HepG2 (cell line): Measurements from ENCODE around the gene PAQR7. TPM values are rescaled to one million over a fixed set of nuclear protein-coding genes. Genes with fewer than 3 reads are reported as not detected.

ENCODE experiments used
- AHDC1 ChIP-seq: sonication (generic); formaldehyde crosslinking; IDR thresholded peaks from 2 replicates; pipeline ENCODE4 v1.5.1; 2020; ENCODE audit warnings: mild to moderate bottlenecking, missing genetic modification reagents, borderline replicate concordance
- GLI4 ChIP-seq: sonication (generic); formaldehyde crosslinking; IDR thresholded peaks from 2 replicates; pipeline ENCODE4 v1.5.1; 2020; ENCODE audit warnings: missing genetic modification reagents, mild to moderate bottlenecking, moderate library complexity, borderline replicate concordance
- IRF9 ChIP-seq: sonication (generic); formaldehyde crosslinking; IDR thresholded peaks from 2 replicates; pipeline ENCODE4 v1.8.0; 2022; ENCODE audit warnings: missing genetic modification reagents, mild to moderate bottlenecking, borderline replicate concordance
- NPAS2 ChIP-seq: sonication (generic); formaldehyde crosslinking; IDR thresholded peaks from 2 replicates; pipeline ENCODE4 v1.8.0; 2022; ENCODE audit warnings: mild to moderate bottlenecking, missing genetic modification reagents, borderline replicate concordance
- TEF ChIP-seq: sonication (generic); formaldehyde crosslinking; IDR thresholded peaks from 2 replicates; pipeline ENCODE4 v1.5.0; 2020; ENCODE audit warnings: missing genetic modification reagents
- ZBTB40 ChIP-seq, 2 experiments: fragments of 450-650 bp in 1 of 2; sonication (generic) in 1 of 2; formaldehyde crosslinking in 1 of 2; IDR thresholded peaks; 2 replicates each; pipeline versions ENCODE4 v1.6.1 to v1.8.0; 2016 to 2022; ENCODE audit warnings: antibody characterized with exemption in 1 of 2, mild to moderate bottlenecking in 1 of 2, missing genetic modification reagents in 1 of 2
- ZNF331 ChIP-seq: sonication (generic); formaldehyde crosslinking; IDR thresholded peaks from 2 replicates; pipeline ENCODE4 v1.4.0; 2020; ENCODE audit warnings: missing genetic modification reagents
- ZNF558 ChIP-seq: sonication (generic); formaldehyde crosslinking; IDR thresholded peaks from 2 replicates; pipeline ENCODE4 v1.9.0; 2022; ENCODE audit warnings: mild to moderate bottlenecking, missing genetic modification reagents, borderline replicate concordance
- ZNF589 ChIP-seq: sonication (generic); formaldehyde crosslinking; conservative IDR thresholded peaks from 2 replicates; pipeline ENCODE4 v1.8.0; 2022; ENCODE audit warnings: mild to moderate bottlenecking, moderate library complexity, missing genetic modification reagents
- ZNF75D ChIP-seq: sonication (generic); formaldehyde crosslinking; IDR thresholded peaks from 2 replicates; pipeline ENCODE4 v1.8.1; 2023; ENCODE audit warnings: missing genetic modification reagents, mild to moderate bottlenecking, borderline replicate concordance
- polyA plus RNA-seq, 8 experiments: library from polyadenylated mRNA; depleted of rRNA in 3 of 8; stranded (reverse) in 7 of 8; unstranded in 1 of 8; fragments of >200 nt; fragmentation: Illumina TruSeq in 4 of 8; extraction: Trizol in 4 of 8; gene quantifications; 2 replicates each; pipeline versions ENCODE4 v1.2.1 to v1.2.3, GENCODE V29; 2011 to 2016; ENCODE audit warnings: low read depth in 4 of 8, missing spikeins in 1 of 8, mixed read lengths in 1 of 8; ENCODE audit not compliant: insufficient read depth in 1 of 8
- total RNA-seq, 5 experiments: library from RNA; depleted of rRNA; stranded (reverse); fragments of >200 nt; fragmentation: Illumina TruSeq; extraction: Trizol; gene quantifications; 2 replicates each; pipeline ENCODE4 v1.2.3, GENCODE V29; 2016; ENCODE audit warnings: low read depth in 1 of 5

PAQR7 gene
- total and polyA plus RNA-seq, 2 of the 13 experiments (the other 11 are each of a cell fraction or from before 2014, with no cell fraction given), result 13.2 to 16.6 TPM

GRCh38 chr1:25904943-25905679, 29.6 kb upstream of the PAQR7 start (continued):
- TF ChIP-seq IRF9 (CRISPR knock-in tag) (no peak), ZNF331 (no peak), ZNF558 (CRISPR knock-in tag) (no peak), ZNF589 (CRISPR knock-in tag) (no peak), ZBTB40 (IDR thresholded peaks at IDR 0.05) (no peak), ZBTB40 (CRISPR knock-in tag; IDR thresholded peaks at IDR 0.05) (no peak), NPAS2 (no peak), AHDC1 (CRISPR knock-in tag) (no peak), ZNF75D (CRISPR knock-in tag) (no peak), TEF (CRISPR knock-in tag) (no peak), GLI4 (CRISPR knock-in tag) (no peak)
